Stimulated activated CD4-positive, alpha-beta T cell treated with anti-CD3 and anti-CD28 coated beads, TNF-alpha, amount 100 ng/mL, for 48 hours (primary cell): ENCODE results near the gene TSPAN5.
"Not testable (repeated sequence)": the region's sequence is repeated elsewhere in the genome, so short reads cannot be mapped to it uniquely, and the experiment has no call there.

Experiments
- DNase-seq, 3 donors: peaks; one replicate each; pipeline ENCODE4 v3.0.0-alpha.2; 2020; ENCODE audit warnings: low read depth in 3 of 3

Gene TSPAN5

DNA sequence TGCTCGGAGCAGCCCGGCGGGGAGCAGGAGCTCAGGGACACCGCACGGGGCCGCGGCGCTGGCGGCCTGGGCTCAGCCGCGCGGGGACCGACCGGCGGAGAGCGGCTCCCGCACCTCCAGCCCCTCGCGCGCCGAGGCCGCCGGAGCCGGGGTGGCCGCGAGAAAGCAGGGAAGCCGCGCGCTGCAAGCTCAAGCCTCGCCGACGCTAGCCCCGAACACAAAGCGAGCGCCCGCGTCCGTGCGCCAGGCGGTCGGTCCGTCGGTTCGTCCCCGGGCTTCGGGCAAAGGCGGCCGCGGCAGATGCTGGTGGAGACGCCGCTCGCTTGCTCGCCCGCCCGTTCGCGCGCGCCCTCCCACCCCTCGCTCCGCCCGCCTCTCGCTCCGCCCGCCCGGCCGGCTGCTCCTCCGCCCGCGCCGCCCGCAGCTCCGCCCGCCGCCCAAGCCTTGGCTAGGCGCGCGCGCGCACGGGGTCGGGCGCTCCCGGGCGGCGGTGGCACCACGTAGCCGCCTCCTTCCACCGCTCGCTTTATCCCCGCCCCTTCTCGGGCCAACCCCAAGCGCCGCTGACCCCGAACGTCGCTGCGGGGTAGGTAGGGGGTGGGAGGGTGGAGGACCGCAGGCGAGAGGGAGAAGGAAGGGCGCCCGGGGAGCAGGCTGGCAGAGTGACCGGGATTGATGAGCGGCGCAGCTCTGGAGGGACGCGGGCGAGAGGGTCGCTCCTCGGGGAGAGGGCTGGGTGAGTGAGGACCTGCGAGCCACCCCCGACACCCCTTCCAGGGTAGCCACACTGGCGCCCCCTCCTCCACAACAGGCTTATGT lies at the start of gene TSPAN5:
TSS of gene TSPAN5 (minus strand) at position 325 of the 819 bp plus-strand sequence.
- peak; percentile 72 to 83 (median 74) for DNase-seq

GRCh38 chr4:98706935-98707334 lies 48.5 kb upstream of the TSPAN5 start:
- DNase-seq = no peak

- DNase-seq = no peak
Observed at GRCh38 chr4:98706200-98706813, 47.9 kb upstream of the TSPAN5 start.

GRCh38 chr4:98705586-98705985 lies 47.2 kb upstream of the TSPAN5 start:
- DNase-seq = not testable (repeated sequence)

DNA sequence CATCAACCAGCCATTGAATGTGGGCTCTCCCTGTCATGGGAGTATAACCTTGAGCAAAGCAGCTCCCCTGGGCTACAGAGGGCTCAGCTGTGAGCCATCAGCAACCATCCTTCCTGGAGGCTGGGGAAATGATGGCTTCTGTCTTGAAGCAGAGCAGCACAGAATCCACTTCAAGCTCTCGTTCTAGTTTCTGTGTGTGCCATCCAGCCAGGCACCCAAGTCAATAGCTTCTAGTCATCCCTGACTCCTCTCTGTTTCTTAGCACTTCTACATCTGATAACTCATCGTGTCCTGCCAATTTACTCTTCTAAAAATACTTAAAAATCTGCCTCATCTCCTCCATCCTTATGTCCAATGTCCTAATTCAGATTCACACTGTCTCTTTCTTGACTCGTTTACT lies 42.2 kb upstream of the TSPAN5 start:
- DNase-seq = no peak

- DNase-seq = no peak
Observed at GRCh38 chr4:98694076-98694475, 35.7 kb upstream of the TSPAN5 start.

DNA sequence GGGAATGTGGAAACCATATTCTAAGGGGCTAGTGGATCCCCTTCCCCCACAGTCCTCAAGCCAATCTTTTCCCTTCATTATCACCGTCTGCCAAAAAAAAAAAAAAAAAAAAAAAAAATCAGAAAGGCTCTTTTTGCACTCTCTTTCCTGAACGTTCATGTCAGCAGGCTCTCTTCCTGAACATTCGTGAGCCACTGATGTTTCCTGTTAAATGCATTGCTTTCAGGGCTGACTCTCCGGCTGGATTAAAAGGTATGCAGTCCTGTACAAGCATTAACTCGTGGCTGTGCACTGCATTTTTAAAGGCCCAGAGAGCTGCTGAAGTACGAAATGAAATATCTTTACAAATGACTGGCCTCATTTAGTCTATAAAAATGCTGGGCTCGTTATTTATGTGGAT lies 34.0 kb upstream of the TSPAN5 start:
- DNase-seq = no peak

GRCh38 chr4:98691588-98691987 lies 33.2 kb upstream of the TSPAN5 start:
- DNase-seq = no peak

DNA sequence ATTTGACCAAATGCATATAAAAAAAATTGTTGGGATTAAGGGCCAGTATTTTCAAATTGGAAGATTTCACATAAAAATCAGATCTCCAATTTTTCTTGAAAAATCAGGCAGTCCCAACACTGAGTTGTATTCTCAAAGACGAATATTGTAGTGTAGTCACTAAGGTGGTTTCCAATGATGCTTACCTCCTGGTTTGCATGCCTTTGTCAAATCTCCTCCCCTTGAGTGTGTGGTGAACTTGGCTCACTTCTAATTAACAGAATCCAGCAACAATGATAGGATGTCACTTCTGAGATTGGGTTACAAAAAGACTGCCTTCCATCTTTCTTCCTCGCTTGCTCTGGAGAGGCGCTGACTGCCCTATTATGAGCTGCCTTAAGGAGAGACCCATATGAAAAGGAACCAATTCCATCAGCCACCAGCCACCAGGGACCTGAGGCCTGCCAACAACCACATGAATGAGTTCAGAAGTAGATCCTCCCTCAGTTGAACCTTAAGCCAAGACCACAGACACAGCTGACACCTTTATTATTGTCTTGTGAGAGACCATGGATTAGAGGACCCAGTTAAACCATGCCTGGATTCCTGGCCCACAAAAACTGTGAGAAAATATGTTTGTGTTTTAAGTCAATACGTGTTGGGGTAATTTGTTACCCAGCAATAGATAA lies 31.2 kb upstream of the TSPAN5 start:
- DNase-seq = no peak

DNA sequence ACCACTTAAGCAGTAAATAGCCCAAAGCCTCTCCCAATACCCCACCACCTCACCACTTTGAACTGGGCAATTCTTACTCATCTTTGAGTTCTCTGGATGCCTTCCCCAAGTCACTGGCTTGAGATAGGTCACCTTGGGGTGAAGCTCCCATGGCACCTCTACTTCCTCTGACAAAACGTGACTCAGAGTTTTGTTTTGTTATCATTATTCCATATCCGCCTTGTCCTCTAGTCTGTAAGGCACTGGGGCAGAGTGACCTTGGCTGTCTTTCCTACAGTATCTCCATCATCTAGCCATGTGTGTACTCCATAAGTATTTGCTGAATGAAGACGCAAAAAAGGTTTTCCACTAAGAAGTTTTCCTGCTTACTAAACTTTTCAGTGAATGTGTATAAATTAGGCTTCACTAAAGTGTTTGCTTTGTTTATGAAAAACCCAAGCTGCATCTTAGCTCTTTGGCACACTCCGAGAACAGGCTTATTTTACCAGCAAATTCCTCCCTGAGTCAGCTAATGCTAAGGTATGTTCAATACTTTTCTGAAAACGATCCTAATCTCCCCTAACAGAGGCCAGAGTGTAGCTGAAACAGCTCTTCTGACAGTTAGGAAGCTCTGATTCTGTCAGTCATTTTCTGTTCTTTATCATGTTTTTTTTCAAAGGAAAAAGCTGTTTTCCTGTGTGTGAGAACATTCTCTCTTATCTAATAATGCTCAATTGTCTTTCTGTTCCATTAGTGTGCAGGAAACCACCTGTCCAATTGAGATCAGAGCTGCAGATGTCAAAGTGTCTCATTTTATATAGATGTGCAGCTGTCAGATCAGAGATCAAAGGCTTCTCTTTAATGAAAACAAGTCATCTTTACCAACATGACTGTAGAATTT lies 30.2 kb upstream of the TSPAN5 start:
- peak in 2 of 3 donors; percentile 6 to 21 for DNase-seq

- no peak for DNase-seq
Observed at GRCh38 chr4:98687876-98688275, 29.5 kb upstream of the TSPAN5 start.

DNA sequence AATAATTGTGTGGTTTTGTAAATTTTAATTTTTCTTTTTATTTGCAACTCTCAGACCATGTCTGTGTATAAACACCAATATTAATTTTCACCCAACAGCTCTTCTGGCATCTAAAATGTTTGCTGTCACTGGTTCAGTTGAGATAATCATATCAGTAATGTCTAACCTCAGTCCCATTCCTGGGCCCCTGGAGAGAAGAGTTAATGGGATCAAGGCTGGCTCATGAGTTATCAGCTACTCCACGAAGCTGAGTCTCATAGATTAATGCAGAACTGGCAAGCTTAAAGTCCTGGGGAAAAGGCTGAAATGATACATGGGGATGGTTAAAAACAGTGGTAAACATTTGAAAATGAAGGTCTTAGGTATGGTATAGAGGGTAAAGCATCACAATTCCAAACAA lies 28.4 kb upstream of the TSPAN5 start:
- no peak for DNase-seq

- no peak for DNase-seq
Observed at GRCh38 chr4:98686043-98686707, 27.8 kb upstream of the TSPAN5 start.

DNA sequence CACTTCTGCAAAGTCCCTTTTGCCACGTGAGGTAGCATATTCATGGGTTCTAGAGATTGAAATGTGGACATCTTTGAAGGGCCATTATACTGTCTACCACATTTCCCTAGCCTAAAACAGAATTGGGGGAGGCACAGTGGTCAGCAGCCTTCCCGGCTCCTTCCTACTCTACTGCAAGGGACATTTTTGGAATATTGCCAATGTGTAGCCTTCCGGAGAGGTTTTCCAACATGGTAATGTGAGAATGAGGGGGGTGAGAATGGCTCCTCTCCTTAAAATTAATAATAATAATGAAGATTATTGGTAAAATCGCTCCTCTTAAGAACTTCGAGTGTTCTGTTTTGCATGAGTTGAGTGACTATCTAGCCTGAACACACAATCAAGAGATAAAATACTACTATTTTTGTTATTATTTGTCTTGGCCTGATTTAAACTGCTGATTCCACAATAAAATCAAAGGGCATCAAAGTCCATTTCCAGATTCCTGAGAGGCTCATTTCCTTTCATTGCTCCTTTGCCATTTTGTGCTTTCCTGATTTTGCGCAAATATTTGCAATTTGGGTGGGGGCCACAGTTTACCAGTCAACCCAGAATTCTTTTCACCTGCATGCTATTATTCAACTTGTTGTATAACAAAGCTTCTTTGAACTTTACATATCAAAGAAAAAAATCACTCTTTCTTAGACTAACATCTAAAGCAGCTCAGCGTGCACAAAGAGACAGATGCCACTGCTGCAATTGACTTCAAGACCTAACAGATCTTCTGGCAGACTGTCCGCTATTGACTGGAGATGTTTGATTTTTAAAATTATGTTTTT lies 27.0 kb upstream of the TSPAN5 start:
- no peak for DNase-seq

GRCh38 chr4:98682719-98683118 lies 24.3 kb upstream of the TSPAN5 start:
- no peak for DNase-seq

- no peak for DNase-seq
Observed at GRCh38 chr4:98680806-98681205, 22.4 kb upstream of the TSPAN5 start.

DNA sequence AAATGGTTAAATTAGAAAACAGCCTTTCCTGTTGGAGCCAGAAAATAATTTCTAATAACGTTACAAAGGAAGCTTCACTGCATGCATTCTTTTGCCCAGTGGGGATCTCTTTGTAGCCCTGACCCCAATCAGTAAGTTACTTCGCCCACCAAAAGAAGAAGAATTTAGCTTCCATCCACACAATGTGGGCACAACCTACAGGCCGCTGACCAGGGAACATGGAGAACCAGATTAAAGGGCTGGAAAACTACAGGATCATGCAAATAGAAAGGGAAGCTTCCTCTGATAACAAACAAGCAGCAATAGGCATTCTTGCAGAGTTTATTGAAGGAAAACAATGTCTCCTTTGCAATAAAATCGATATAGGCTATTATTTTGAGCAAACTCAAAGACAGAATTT lies 21.3 kb upstream of the TSPAN5 start:
- DNase-seq = no peak

GRCh38 chr4:98677799-98678198 lies 19.4 kb upstream of the TSPAN5 start:
- no peak for DNase-seq

GRCh38 chr4:98674404-98675173 lies 16.2 kb upstream of the TSPAN5 start:
- DNase-seq = no peak

DNA sequence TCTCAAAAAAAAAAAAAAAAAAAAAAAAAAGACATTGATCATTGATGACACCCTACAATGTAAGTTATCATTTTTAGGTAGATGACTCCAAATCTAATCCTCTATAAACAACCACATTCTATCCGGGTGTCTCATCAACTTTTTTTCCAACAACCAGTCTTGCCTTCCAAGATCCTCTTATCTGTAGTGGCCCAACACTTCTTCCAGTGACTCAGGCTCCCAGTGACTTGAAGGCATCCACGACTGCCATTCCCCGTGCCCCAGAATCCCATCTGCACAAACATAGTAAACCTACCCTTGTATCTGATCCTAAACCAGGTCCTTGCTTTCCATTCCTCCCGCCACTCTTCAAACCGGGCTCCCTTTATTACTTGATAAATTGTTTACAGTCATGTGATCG lies 15.6 kb upstream of the TSPAN5 start:
- no peak for DNase-seq
